OCI-LY3 (cell line): ENCODE measurements around the gene CHEK1.

Experiments used
- EZH2phosphoT487 ChIP-seq: fragments of 200-600 bp; shearing (Covaris generic); IDR thresholded peaks from 2 replicates; pipeline ENCODE4 v1.6.1; 2018; ENCODE audit warnings: antibody characterized with exemption, mixed run types, low read depth
- TF ChIP-seq, protein P1 (sequence below): fragments of 200-600, 300-600 bp; sonication (generic); IDR thresholded peaks from 2 replicates; pipeline ENCODE4 v1.5.1; 2014; ENCODE audit warnings: antibody characterized with exemption, low read length, low read depth

DNA sequence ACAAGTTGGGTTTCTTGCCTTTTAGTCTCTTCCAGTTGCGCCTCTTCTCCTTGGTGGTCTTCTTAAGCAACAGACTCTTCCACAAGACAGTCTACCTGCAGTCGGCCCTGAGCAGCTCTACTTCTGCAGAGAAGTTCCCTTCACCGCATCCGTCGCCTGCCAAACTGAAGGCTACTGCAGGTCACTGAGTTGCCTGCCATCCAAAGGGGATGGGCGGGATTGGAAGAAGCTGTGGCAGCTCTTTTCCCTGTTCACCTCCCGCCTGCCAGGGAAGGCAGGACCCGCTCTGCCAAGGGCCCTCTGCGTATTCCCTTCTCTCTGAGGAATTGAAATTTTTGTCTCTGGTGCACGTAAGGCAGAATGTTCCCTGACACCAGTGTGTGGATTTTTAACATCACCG lies 41.5 kb upstream of the CHEK1 start:
- no peak for TF ChIP-seq EZH2phosphoT487
- TF ChIP-seq, protein P1, sequence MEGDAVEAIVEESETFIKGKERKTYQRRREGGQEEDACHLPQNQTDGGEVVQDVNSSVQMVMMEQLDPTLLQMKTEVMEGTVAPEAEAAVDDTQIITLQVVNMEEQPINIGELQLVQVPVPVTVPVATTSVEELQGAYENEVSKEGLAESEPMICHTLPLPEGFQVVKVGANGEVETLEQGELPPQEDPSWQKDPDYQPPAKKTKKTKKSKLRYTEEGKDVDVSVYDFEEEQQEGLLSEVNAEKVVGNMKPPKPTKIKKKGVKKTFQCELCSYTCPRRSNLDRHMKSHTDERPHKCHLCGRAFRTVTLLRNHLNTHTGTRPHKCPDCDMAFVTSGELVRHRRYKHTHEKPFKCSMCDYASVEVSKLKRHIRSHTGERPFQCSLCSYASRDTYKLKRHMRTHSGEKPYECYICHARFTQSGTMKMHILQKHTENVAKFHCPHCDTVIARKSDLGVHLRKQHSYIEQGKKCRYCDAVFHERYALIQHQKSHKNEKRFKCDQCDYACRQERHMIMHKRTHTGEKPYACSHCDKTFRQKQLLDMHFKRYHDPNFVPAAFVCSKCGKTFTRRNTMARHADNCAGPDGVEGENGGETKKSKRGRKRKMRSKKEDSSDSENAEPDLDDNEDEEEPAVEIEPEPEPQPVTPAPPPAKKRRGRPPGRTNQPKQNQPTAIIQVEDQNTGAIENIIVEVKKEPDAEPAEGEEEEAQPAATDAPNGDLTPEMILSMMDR: no peak
